ENCODE results near the gene SERINC2. TPM values are rescaled to one million over a fixed set of nuclear protein-coding genes. Genes with fewer than 3 reads are reported as not detected.

SERINC2 gene
- total and polyA plus RNA-seq, 10 of the 15 experiments (the other 5 are each of a cell fraction or from before 2014, with no cell fraction given): 0.02 to 9.4 (median 0.50) TPM

GRCh38 chr1:31370565-31370964 lies 42.4 kb upstream of the SERINC2 start (continued):
- TF ChIP-seq, protein P1, sequence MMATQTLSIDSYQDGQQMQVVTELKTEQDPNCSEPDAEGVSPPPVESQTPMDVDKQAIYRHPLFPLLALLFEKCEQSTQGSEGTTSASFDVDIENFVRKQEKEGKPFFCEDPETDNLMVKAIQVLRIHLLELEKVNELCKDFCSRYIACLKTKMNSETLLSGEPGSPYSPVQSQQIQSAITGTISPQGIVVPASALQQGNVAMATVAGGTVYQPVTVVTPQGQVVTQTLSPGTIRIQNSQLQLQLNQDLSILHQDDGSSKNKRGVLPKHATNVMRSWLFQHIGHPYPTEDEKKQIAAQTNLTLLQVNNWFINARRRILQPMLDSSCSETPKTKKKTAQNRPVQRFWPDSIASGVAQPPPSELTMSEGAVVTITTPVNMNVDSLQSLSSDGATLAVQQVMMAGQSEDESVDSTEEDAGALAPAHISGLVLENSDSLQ (IDR thresholded peaks at IDR 0.05): no peak
- no peak for TF ChIP-seq KLF5 (IDR thresholded peaks at IDR 0.05; ENCODE audit: partially characterized antibody)
- no peak for TF ChIP-seq USF2 (IDR thresholded peaks at IDR 0.05; ENCODE audit: borderline replicate concordance, low read depth, low read length)

- TF ChIP-seq MYB (IDR thresholded peaks at IDR 0.05; ENCODE audit: borderline replicate concordance, low read depth, low read length) (no peak), STAT1 (conservative IDR thresholded peaks at IDR 0.05) (no peak), FOS (IDR thresholded peaks at IDR 0.05; ENCODE audit: borderline replicate concordance, extremely low read depth, insufficient read length) (no peak), HCFC1 (IDR thresholded peaks at IDR 0.05; ENCODE audit: low read length) (no peak), POLR2A (IDR thresholded peaks at IDR 0.05; ENCODE audit: low read depth, low read length) (no peak), MYC (IDR thresholded peaks at IDR 0.05; ENCODE audit: insufficient read depth, insufficient read length, insufficient replicate concordance, low read length, severe bottlenecking) (no peak), NBN (IDR thresholded peaks at IDR 0.05) (no peak), MTA3 (IDR thresholded peaks at IDR 0.05; ENCODE audit: borderline replicate concordance, low read length) (no peak)
- TF ChIP-seq, protein P2, sequence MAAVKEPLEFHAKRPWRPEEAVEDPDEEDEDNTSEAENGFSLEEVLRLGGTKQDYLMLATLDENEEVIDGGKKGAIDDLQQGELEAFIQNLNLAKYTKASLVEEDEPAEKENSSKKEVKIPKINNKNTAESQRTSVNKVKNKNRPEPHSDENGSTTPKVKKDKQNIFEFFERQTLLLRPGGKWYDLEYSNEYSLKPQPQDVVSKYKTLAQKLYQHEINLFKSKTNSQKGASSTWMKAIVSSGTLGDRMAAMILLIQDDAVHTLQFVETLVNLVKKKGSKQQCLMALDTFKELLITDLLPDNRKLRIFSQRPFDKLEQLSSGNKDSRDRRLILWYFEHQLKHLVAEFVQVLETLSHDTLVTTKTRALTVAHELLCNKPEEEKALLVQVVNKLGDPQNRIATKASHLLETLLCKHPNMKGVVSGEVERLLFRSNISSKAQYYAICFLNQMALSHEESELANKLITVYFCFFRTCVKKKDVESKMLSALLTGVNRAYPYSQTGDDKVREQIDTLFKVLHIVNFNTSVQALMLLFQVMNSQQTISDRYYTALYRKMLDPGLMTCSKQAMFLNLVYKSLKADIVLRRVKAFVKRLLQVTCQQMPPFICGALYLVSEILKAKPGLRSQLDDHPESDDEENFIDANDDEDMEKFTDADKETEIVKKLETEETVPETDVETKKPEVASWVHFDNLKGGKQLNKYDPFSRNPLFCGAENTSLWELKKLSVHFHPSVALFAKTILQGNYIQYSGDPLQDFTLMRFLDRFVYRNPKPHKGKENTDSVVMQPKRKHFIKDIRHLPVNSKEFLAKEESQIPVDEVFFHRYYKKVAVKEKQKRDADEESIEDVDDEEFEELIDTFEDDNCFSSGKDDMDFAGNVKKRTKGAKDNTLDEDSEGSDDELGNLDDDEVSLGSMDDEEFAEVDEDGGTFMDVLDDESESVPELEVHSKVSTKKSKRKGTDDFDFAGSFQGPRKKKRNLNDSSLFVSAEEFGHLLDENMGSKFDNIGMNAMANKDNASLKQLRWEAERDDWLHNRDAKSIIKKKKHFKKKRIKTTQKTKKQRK (IDR thresholded peaks at IDR 0.05; ENCODE audit: low read depth, low read length): no peak
- ChIA-PET CTCF (interaction anchor here (0.9 to 5.5 kb wide), 5 partner anchors 24 to 186 kb away, joined by 3 to 42 read pairs (median 3); no protein-coding TSS in a partner anchor), POLR2A (no interaction called here), SMC1A (ENCODE audit: uncharacterized antibody, unreplicated experiment) (interaction anchor here (1.1 to 1.6 kb wide), 2 partner anchors 13 to 23 kb away, joined by 3 to 4 read pairs; no protein-coding TSS in a partner anchor), RAD21 (ENCODE audit: unreplicated experiment) (interaction anchor here (0.9 to 1.0 kb wide), 2 partner anchors 24 to 178 kb away, joined by 3 to 4 read pairs; no protein-coding TSS in a partner anchor)
- H3K4me3 ChIP-seq: no peak overlapping the region
- no peaks in the 10 kb centered on the region for H4K20me1 ChIP-seq (ENCODE audit: control insufficient read depth, insufficient read depth)
- DNase-seq (ENCODE audit: low read depth, low spot score) (no peak), FAIRE-seq (no peak), ATAC-seq (no peak)
- H3K27me3 ChIP-seq (replicated peaks in 1 of 2; ENCODE audit: control insufficient read depth in 2 of 2, insufficient read depth in 2 of 2, low read length in 1 of 2): no peaks in the 10 kb centered on the region
- H2AFZ ChIP-seq (ENCODE audit: control insufficient read depth, low read depth, low read length): no peak overlapping the region
- intact Hi-C loops (cut with micrococcal nuclease; ENCODE audit: unreplicated experiment) (no loop called here), in situ Hi-C loops (cut with MboI) (no loop called here)
- no TSS peak for BruUV-seq (replicated peaks)
- no peak overlapping the region for H3K27ac ChIP-seq (ENCODE audit: control insufficient read depth, insufficient read depth)
- no peaks in the 10 kb centered on the region for H3K79me2 ChIP-seq (ENCODE audit: control insufficient read depth, insufficient read depth, low read length)
- no peaks in the 10 kb centered on the region for H3K9me3 ChIP-seq (replicated peaks; ENCODE audit: control insufficient read depth, insufficient read depth, low read length)
- peaks cover 0 to 2% of the 10 kb centered on the region in 2 experiments; a peak in 2 of 4 replicates for H3K36me3 ChIP-seq (ENCODE audit: control insufficient read depth in 2 of 2, insufficient read depth in 2 of 2, low read length in 1 of 2)
- no peaks in the 10 kb centered on the region for H3K4me1 ChIP-seq (ENCODE audit: control insufficient read depth, insufficient read depth, low read length)
- WGBS (ENCODE audit: insufficient coverage, insufficient replicate concordance, low lambda C conversion rate, missing lambda C conversion rate): 87% methylated on average over 10 of the region's 10 CpGs
- H3K4me2 ChIP-seq (ENCODE audit: control insufficient read depth, insufficient read depth): no peak overlapping the region
- H3K9ac ChIP-seq (ENCODE audit: control insufficient read depth, insufficient read depth, low read length): no peak overlapping the region
These were observed 41.7 kb upstream of the SERINC2 start for GRCh38 chr1:31371121-31371959.
